Prostate gland (tissue), 2 donors: ENCODE data around the gene CDC42EP3. TPM values are rescaled to one million over a fixed set of nuclear protein-coding genes. Genes with fewer than 3 reads are reported as not detected.

Source experiments
- DNase-seq: peaks from one replicate; pipeline ENCODE4 v3.0.0-alpha.2; 2019; ENCODE audit warnings: low spot score
- H3K27ac ChIP-seq, 2 donors: fragments of 200-600 bp; sonication (generic); 2 replicates each; pipeline ENCODE4 v1.5.1; 2017 to 2019
- H3K27me3 ChIP-seq: fragments of 200-600 bp; sonication (generic); replicated peaks from 2 replicates; pipeline ENCODE4 v1.5.1; 2019; ENCODE audit not compliant: insufficient read depth
- H3K36me3 ChIP-seq, 2 donors: fragments of 200-600 bp; sonication (generic); 1 replicate in 1 of 2; 2 replicates in 1 of 2; pipeline versions ENCODE4 v1.5.1 to v1.8.1; 2017 to 2019
- H3K4me1 ChIP-seq: fragments of 200-600 bp; sonication (generic); replicated peaks from 2 replicates; pipeline ENCODE4 v1.5.1; 2019
- H3K4me3 ChIP-seq, 2 donors: fragments of 200-600 bp; sonication (generic); 2 replicates each; pipeline ENCODE4 v1.5.1; 2017 to 2019
- H3K9me3 ChIP-seq: fragments of 200-600 bp; sonication (generic); 2 replicates; pipeline ENCODE4 v1.5.1; 2017
- POLR2A ChIP-seq: fragments of 450-650 bp; IDR thresholded peaks from one replicate; pipeline ENCODE4 v1.6.1; 2016; ENCODE audit warnings: antibody characterized with exemption, mild to moderate bottlenecking
- POLR2AphosphoS5 ChIP-seq: sonication (generic); formaldehyde crosslinking; IDR thresholded peaks from one replicate; pipeline ENCODE4 v1.6.1; 2017; ENCODE audit warnings: antibody characterized with exemption
- WGBS: methylation state at CpG from one replicate; pipeline ENCODE4 v1.1.5; 2018; 5-methylcytosine and 5-hydroxymethylcytosine counted together
- intact Hi-C: fragments of 100-400 bp; cut with DNase I; formaldehyde crosslinking; loops from one replicate; pipeline ENCODE4 v1.14.2; 2022
- total RNA-seq, 2 donors: library from RNA; depleted of rRNA; stranded (reverse); fragments of >200 nt; gene quantifications; one replicate each; pipeline ENCODE4 v1.1.0, GENCODE V29; 2016
- TF ChIP-seq, protein P1 (sequence below), 4 experiments: fragments of 200-600 bp in 2 of 4; fragments of 450-650 bp in 2 of 4; sonication (generic) in 2 of 4; IDR thresholded peaks; 1 replicate in 3 of 4; 2 replicates in 1 of 4; pipeline ENCODE4 v1.5.1; 2016 to 2019; ENCODE audit warnings: antibody characterized with exemption in 4 of 4, mild to moderate bottlenecking in 2 of 4, moderate library complexity in 2 of 4

Gene CDC42EP3
- total RNA-seq, 2 donors from 2014 or later: 38.5 to 75.5 TPM

DNA sequence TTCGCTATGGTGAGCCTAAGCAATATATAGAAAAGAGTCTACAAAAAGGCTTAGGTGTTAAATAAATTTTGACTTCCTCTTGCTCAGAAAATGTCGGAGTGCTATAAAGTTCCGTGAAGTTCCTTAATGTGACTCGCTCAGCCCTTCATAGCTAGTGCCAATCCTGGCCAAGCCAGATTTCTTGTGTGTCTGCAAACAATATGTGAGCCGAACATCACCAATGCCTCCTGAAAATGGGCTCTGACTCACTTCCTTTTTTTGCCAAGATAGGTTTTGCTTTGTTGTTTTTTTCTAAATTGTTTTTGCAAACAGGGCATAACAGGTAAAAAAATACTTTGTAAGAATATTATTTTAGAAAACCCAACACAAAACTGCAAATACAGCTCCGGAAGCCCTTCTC is 26.1 kb downstream of the CDC42EP3 start:
- Histone ChIP-seq H3K27ac (no peak overlapping the region), H3K9me3 (no peaks in the 10 kb centered on the region), H3K27me3 (no peaks in the 10 kb centered on the region), H3K4me1 (no peaks in the 10 kb centered on the region), H3K36me3 (peaks cover 0 to 6% of the 10 kb centered on the region in 2 donors), H3K4me3 (no peak overlapping the region)
- WGBS: 83% methylated on average over 6 of the region's 6 CpGs
- intact Hi-C loops: no loop called here
- TF ChIP-seq, protein P1, sequence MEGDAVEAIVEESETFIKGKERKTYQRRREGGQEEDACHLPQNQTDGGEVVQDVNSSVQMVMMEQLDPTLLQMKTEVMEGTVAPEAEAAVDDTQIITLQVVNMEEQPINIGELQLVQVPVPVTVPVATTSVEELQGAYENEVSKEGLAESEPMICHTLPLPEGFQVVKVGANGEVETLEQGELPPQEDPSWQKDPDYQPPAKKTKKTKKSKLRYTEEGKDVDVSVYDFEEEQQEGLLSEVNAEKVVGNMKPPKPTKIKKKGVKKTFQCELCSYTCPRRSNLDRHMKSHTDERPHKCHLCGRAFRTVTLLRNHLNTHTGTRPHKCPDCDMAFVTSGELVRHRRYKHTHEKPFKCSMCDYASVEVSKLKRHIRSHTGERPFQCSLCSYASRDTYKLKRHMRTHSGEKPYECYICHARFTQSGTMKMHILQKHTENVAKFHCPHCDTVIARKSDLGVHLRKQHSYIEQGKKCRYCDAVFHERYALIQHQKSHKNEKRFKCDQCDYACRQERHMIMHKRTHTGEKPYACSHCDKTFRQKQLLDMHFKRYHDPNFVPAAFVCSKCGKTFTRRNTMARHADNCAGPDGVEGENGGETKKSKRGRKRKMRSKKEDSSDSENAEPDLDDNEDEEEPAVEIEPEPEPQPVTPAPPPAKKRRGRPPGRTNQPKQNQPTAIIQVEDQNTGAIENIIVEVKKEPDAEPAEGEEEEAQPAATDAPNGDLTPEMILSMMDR (IDR thresholded peaks at IDR 0.05): no peak
- TF ChIP-seq POLR2A: no peak
- DNase-seq: no peak

DNA sequence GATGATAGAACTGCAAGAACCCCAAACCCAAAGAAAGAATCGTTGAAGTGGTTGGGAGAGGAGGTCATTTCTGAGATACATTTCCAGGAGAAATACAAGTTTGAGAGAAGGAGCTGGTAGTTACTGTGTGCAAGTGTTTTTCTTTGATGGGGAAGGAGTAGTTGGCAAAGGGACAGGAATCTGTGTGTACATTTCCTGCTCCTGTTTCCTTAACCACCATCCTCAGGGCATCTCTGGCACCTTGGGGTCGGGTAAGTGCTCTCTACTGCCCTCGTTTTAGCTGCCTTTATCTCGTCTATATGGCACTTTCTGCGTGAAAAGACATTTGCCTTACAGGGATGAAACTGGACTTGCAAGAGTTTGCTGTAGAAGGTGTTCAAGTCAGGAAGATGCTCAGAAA is 27.3 kb downstream of the CDC42EP3 start:
- TF ChIP-seq, protein P1 (IDR thresholded peaks at IDR 0.05): no peak
- TF ChIP-seq POLR2AphosphoS5 (no peak), POLR2A (no peak)
- H3K36me3 ChIP-seq: peaks cover 0 to 6% of the 10 kb centered on the region in 2 donors
- H3K27ac ChIP-seq: no peak overlapping the region
- DNase-seq: no peak
- intact Hi-C loops: no loop called here
- H3K27me3 ChIP-seq: no peaks in the 10 kb centered on the region
- no peak overlapping the region for H3K4me3 ChIP-seq
- H3K4me1 ChIP-seq: no peaks in the 10 kb centered on the region
- WGBS: 74% methylated on average over 5 of the region's 5 CpGs
- H3K9me3 ChIP-seq: no peaks in the 10 kb centered on the region

GRCh38 chr2:37643730-37644078 is 27.7 kb downstream of the CDC42EP3 start:
- no peaks in the 10 kb centered on the region for H3K4me1 ChIP-seq
- TF ChIP-seq POLR2A (no peak), POLR2AphosphoS5 (no peak)
- TF ChIP-seq, protein P1 (IDR thresholded peaks at IDR 0.05): no peak
- H3K27ac ChIP-seq: no peak overlapping the region
- no peaks in the 10 kb centered on the region for H3K27me3 ChIP-seq
- no peak overlapping the region for H3K4me3 ChIP-seq
- DNase-seq: no peak
- H3K9me3 ChIP-seq: no peaks in the 10 kb centered on the region
- H3K36me3 ChIP-seq: peaks cover 0 to 6% of the 10 kb centered on the region in 2 donors
- intact Hi-C loops: no loop called here
- 90% methylated on average over 5 of the region's 5 CpGs for WGBS

GRCh38 chr2:37642907-37643729 is 28.3 kb downstream of the CDC42EP3 start:
- Histone ChIP-seq H3K4me1 (no peaks in the 10 kb centered on the region), H3K9me3 (no peaks in the 10 kb centered on the region), H3K4me3 (no peak overlapping the region), H3K27ac (no peak overlapping the region), H3K36me3 (peaks cover 0 to 6% of the 10 kb centered on the region in 2 donors), H3K27me3 (no peaks in the 10 kb centered on the region)
- 88% methylated on average over 6 of the region's 6 CpGs for WGBS
- intact Hi-C loops: no loop called here
- DNase-seq: no peak
- TF ChIP-seq POLR2A (no peak), POLR2AphosphoS5 (no peak)
- TF ChIP-seq, protein P1 (IDR thresholded peaks at IDR 0.05): no peak

DNA sequence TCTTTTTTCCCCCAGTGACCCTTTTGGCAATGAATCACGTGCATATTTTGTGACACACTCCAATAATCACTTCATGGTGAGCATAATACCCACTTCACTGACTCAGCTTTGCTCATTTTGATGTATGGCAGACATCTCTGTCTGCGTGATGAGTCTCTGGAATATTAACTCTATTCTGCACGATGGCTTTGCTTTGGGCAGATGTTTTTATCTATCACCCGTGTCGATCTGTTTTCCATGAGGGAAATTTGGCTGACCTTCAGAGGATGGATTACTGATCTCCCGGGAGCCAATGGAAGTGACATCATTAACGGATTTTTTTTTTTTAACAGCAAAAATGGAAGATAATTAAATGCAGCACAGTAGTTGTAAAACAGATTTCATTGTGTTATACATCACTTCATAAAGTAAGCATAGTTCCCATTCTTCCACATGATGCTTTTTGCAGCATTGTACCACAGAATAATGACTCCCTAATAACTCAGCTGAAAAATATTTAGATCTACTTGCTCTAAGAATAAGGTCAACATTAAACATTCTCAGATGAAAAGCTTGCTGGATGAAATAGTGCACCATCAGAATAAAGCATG is 29.8 kb downstream of the CDC42EP3 start:
- peaks cover 0 to 6% of the 10 kb centered on the region in 2 donors for H3K36me3 ChIP-seq
- H3K27ac ChIP-seq: no peak overlapping the region
- no peak for TF ChIP-seq POLR2AphosphoS5
- TF ChIP-seq, protein P1 (IDR thresholded peaks at IDR 0.05): no peak
- TF ChIP-seq POLR2A: no peak

More for the DNA sequence above, 29.8 kb downstream of the CDC42EP3 start:
- Histone ChIP-seq H3K4me1 (no peaks in the 10 kb centered on the region), H3K9me3 (no peaks in the 10 kb centered on the region), H3K4me3 (no peak overlapping the region), H3K27me3 (no peaks in the 10 kb centered on the region)
- no peak for DNase-seq
- intact Hi-C loops: no loop called here
- 54% methylated on average over 7 of the region's 7 CpGs for WGBS
